Subcutaneous adipose tissue (tissue), 4 donors: ENCODE measurements around the gene NCOA6. TPM values are rescaled to one million over a fixed set of nuclear protein-coding genes. Genes with fewer than 3 reads are reported as not detected.

ENCODE experiments used
- CTCF ChIP-seq: fragments of 450-650 bp; IDR thresholded peaks from one replicate; pipeline ENCODE4 v1.5.1; 2016; ENCODE audit warnings: low read depth, mild to moderate bottlenecking, control low read depth, antibody characterized with exemption, moderate library complexity
- total RNA-seq, 4 donors: library from RNA; depleted of rRNA; stranded (reverse); fragments of >200 nt; gene quantifications; one replicate each; pipeline ENCODE4 v1.1.0, GENCODE V29; 2016

NCOA6 gene
- total RNA-seq, 4 donors from 2014 or later: 16.0 to 23.5 (median 20.4) TPM

- no peak for TF ChIP-seq CTCF
Measured at GRCh38 chr20:34850969-34851368, 25.5 kb upstream of the NCOA6 start.

GRCh38 chr20:34849778-34850177 is 24.3 kb upstream of the NCOA6 start:
- TF ChIP-seq CTCF: no peak

GRCh38 chr20:34848597-34848996 is 23.1 kb upstream of the NCOA6 start:
- no peak for TF ChIP-seq CTCF

- no peak for TF ChIP-seq CTCF
Measured at GRCh38 chr20:34843421-34843820, 18.0 kb upstream of the NCOA6 start.

- no peak for TF ChIP-seq CTCF
Measured at GRCh38 chr20:34842143-34842542, 16.7 kb upstream of the NCOA6 start.

- TF ChIP-seq CTCF: no peak
Measured at GRCh38 chr20:34834459-34834893, 9.0 kb upstream of the NCOA6 start.

GRCh38 chr20:34831936-34832335 is 6.5 kb upstream of the NCOA6 start:
- TF ChIP-seq CTCF: no peak
